HG02678 (cell line): ENCODE measurements around the gene RASAL2.
"Not testable (repeated sequence)": the region's sequence is repeated elsewhere in the genome, so short reads cannot be mapped to it uniquely, and the experiment has no call there.

Experiments
- ATAC-seq: cut with Tn5 transposase; IDR thresholded peaks from one replicate; pipeline ENCODE4 v1.9.1; 2021; ENCODE audit warnings: mild to moderate bottlenecking, moderate library complexity; ENCODE audit not compliant: unreplicated experiment

Gene RASAL2

DNA sequence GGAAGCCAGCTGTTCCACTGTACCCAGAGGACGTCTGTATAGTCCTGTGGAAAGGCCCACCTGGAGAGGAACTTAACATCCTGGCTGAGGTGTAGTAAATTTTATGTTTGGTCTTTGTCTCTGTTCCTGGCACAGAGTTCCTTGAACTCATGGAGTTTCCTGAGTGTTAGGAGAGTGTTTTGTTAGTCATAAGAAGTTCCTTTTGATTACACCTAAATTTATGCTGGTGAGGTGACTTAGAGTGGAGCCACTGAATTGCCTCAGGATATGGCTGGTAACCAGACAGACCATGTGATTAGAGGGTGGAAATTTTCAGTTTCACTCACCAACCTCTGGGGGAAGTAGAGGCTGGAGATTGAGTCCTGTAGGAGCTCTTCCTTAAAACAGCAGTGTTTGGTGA lies 57.9 kb downstream of the RASAL2 start:
- ATAC-seq = no peak

DNA sequence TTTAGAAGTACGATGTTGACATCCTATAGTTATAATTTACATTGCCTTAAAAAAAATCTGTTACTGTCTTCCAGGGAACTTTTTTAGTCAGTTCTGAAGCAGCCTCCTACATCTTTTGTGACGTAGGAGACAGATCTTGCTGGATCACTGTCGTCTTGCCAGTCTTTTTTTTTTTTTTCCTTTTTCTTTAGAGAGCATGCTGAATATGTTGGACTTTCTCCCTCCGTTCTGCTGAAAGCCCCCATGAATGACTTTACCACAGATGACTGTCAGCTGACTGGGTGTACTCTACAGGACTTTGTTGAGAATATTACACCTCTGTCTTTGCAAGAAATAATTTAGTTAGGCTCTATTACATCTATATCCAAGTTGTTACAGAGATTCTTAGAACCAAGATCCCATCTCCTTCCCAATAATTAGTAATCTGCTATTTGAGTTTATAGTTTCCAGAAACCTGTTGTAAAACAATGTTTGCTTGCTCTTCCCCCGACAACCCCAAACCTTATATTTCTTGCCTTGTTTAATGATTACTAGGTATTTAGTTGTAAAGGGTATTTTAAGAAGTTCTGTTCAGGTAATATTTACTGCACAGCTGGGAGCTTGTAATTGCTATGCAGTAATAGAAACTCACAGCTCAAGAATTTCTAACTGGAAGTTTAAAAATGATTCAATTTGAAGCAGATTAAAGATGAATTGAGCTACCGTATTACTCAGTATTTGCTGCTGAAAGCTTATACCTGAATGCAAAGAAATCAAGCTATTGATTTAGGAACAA lies 61.8 kb downstream of the RASAL2 start:
- no peak for ATAC-seq

DNA sequence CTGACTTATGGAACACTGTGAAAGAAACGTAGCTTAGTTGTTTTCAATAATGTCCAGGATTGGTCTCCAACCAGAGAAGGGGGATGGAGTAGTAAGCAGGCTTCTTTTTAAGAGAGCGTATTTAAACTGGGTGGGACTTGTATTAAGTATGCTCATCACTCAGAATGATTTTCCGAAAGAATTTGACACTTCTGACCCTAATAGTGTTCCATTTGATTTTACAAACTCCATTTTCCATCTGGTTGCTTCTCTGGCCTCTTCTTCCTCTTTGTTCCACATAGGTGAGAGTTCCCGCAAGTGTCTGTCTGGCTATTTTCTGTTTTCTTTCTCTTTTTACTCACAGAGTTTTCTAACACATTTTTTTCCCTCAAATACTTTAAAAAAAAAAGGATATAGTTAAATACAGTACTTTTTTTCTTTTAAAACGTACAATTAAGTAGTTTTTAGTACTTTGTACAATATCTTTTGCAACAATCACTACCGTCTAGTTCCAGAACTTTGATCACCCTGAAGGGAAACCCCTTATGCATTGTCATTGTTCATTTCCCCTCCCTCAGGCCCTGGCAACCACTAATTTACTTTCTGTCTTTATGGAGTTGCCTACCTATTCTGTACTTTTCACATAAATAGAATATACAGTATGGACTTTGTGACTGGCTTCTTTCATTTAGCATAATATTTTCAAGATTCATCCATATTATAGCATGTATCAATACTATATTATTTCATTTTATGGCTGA lies 67.0 kb downstream of the RASAL2 start:
- ATAC-seq = no peak

DNA sequence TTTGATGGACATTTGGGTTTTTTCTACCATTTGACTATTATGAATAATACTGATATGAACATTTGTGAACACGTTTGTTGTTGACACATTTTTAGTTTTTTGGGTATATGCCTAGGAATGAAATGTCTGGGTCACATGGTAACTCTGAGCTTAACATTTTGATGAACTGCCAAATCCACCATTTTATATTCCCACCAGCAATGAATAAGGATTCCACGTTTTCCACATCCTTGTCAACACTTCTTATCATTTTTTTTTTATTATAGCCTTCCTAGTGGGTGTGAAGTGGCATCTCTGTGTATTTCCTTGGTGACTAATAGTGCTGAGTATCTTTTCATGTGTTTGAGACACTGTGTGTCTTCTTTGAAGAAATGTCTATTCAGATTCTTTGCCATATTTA lies 67.6 kb downstream of the RASAL2 start:
- no peak for ATAC-seq

DNA sequence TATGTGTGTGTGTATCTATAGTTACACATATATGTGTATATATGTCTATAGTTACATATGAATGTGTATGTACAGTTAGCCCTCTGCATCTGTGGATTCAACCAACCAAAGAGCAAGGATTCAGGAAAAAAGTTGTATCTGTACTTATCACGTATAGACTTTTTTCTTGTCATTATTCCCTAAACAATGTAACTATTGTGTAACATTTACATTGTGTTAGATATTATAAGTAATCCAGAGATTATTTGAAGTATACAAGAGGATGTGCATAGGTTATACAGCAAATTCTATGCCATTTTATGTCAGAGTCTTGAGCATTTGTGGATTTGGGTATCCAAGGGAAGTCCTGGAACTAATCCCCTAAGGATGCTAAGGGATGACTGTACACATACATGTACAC lies 71.3 kb downstream of the RASAL2 start:
- ATAC-seq = no peak

DNA sequence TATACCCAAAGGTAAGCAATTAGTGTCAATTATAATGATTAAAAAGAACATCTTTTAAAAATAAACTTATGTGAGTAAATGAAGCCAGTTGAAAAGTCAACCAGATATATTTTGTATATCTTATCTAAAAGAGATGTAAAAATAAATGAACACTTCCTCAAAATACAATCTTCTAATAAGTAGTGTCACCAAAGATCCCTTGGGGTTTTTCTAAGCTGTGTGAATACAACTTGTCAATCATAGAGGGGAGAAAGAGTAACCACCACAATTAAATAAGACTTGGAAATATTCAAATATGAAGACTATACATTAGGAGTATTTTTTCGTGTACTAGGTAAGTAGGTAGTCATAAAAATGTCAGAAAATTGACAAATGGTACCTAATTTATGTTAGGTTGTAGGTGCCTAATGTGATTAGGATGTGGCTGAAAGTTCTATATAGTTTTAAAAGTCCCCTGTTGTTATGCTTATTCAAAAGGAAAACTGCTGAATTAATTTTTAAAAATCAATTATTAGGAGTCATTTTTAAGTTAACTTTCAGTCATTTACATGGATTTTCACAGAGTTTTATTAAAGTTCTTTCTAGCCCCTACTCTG lies 72.6 kb downstream of the RASAL2 start:
- no peak for ATAC-seq

DNA sequence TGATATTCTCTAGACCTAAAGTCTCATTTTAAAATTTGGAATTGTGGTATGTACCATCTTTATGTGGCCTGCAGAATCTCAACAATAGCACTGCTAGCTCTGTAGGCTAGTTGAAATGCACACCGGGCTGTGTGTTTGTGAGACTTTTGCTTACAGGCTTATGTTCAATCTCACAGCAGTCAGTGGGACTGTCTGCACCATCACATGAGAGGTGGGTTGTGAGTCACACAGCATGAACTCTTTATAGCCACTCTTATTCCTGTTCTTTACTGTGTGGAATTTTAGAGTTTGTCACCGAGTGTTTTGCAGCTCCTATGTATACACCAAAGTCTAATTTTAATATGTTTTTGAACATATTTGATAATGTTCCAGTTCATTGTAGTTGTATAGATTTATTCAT lies 74.6 kb downstream of the RASAL2 start:
- no peak for ATAC-seq

DNA sequence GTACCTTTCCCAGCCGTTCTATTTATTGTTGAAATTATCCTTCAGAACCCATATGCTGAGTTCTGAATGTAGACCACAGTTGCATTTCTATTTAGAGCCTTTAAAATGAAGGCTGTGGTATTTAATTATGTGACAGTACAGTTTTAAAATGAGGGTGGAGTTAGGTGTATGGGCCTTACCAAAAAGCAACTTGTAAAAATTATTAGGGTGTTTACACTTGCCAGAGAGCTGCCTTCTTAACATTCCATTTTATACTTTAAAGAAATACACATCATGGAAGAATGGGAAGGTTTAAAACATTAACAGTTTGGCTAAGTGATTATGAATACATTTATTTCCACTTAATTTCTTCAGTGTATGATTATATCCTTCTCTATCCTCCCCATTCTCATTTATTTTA lies 75.7 kb downstream of the RASAL2 start:
- ATAC-seq = no peak

DNA sequence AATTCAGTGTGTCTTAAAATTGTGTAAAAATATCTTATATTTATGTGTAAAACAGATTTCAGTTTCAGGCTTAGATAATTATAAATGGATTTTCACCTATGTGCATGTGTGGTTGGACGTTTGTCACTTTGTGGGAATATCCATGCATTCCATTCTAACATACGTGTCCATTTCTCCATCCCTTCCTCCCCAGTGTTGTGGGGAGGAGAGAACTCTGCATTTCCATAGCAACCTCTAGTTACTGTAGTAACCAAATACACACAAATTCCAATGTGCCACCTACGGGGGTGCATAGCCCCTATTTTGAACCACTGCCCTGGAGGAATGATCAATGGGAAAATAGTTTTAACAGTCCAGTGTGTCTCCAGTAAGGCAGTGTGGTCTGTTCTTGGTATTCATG lies 79.0 kb downstream of the RASAL2 start:
- ATAC-seq = no peak

DNA sequence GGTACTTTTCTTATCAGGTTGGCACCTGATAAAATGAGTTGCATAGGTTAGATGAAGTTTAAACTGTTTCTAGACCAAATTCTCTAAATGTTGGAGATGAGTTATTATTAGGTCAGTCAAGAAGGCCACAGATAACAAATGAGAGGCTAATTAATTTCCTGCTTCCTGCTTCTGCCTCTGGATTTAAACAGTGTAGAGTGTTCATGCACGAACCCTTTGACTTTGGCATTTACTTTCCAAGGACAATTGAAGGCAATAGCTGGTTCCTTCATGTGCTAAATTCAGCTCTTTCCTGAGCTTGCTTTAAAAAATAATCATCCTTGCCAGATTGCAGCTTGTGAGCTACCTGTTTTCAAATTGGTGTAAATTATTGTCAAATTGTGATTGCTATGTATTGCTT lies 80.6 kb downstream of the RASAL2 start:
- ATAC-seq = no peak

DNA sequence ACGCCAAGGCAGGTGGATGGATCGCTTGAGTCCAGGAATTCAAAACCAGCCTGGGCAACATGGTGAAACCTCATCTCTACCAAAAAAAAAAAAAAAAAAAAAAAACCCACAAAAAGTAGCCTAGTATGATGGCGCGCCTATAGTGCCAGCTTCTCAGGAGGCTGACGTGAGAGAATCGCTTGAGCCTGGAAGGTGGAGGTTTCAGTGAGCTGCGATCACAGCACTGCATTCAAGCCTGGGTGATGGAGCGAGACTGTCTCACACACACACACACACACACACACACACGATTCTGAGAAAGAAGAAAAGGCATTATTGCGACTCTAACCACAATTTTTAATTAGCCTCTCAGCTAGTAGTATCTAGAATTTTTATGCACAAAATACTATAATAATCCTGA lies 86.5 kb downstream of the RASAL2 start:
- no peak for ATAC-seq

DNA sequence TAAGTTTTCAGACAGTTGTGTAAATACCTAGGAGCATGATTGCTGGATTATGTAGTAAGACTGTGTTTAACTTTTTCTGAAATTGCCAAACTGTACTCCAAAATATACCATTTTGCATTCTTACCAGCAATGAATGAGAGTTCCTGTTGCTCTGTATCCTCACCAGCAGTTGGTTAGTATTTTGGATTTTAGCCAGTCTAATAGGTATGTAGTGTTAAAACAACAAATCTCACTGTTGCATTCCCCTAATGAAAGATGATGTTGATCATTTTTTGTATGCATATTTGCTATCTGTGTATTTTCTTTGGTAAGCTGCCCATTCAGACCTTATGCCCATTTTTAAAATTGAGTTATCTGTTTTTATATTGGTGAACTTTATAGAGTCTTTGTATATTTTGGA lies 89.9 kb downstream of the RASAL2 start:
- no peak for ATAC-seq

DNA sequence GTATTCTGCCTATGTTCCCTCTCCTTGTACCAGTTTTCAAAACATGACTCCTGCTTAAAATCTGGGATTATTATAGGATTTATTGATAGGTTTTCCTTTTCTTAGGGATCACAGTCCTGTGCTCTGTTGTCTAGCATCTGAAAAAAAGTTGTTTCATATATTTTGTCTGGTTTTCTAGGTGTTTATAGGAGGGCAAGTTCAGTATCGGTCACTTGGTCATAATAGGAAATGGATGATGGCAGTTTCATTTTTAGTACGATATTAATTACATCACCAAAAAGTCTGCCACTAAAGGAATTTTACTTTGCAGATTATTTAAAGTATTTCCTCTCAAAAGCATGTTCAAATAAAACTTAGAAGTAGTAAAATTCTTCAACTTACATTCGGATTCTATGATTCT lies 94.4 kb downstream of the RASAL2 start:
- ATAC-seq = no peak

DNA sequence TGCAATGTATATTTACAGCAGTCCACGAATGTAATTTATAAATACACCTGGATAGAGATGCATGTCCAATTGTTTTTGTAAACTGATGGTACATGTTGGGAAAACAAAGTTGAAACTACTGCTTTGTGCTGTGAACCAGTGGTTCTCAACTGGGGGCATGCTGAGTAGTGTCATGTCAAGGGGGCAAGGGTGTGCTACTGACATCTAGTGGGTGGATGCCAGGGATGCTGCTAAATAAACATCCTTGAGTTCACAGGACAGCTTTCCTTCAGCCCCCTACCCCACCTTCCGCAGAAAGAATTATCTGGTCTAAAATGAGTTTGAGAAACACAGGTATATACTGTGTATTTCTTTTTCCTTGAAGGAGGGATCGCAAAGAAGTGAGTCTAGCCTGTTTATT lies 95.9 kb downstream of the RASAL2 start:
- no peak for ATAC-seq

DNA sequence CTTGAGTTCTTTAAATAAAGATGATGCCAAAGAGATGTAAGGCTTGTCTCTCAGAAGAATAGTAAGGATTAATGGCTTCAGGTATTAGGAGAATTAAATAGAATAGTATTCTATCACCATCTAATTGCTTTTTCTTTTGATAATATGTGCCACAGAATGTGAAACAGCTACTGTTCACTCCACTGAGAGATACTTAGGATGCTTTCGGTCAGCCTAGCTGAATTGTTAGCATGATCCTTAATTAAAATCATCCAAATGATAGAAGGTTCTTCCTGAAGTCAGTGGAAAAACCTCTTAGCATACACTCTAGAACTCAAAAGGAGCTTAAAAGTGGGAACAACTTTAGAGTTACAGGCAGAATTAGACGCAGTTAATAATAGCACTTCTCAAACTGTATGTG lies 97.0 kb downstream of the RASAL2 start:
- no peak for ATAC-seq

DNA sequence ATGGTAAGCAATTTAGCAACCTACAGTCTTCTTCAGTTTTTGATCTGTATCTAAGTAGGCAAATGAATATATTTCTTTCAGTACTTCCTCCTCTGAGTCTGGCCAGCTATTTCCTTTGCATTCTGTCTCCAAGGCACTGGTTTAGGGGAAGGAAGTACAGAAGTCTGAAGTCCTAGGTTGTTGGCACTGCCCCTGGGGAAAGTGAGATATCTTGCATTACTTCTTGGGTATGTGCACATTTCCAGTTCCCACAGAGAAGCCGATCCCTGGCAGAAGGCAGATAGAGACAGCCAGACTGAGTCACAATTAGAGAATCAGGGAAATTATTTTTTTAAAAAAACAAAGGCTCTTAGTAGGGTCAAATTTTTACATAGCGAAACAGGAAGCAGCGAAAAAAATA lies 98.8 kb downstream of the RASAL2 start:
- ATAC-seq = no peak

DNA sequence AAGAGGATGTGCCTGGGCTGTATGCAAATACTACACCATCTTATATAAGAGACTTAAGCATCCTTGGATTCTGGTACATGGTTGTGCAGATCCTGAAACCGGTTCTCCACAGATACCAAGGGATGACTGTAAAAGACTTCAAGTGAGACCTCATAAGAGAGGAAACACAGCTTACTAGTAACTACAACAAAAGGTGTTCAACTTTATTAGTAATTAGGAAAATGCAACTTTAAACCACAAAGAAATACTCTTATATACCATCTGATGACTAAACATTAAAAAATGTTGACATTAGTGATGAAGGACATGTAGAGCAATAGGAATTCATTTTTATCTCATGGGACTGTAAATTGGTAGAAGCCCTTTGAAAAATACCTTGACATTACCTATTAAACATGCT lies 102.7 kb downstream of the RASAL2 start:
- ATAC-seq = no peak

DNA sequence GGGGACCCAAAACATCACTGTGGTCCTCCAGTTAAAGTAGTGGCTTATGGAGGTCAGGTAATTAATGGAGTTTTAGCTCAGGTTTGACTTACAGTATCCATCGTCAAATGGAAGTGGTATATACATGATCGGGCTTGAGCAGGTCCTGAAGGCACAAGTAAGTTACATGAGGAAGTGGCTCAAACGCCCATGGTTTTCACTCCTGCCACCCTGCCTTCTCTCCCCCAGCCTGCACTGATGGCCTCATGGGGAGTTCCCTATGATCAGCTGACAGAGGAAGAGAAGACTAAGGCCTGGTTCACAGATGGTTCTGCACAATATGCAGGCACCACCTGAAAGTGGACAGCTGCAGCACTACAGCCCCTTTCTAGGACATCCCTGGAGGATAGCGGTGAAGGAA lies 108.2 kb downstream of the RASAL2 start:
- not testable (repeated sequence) for ATAC-seq

DNA sequence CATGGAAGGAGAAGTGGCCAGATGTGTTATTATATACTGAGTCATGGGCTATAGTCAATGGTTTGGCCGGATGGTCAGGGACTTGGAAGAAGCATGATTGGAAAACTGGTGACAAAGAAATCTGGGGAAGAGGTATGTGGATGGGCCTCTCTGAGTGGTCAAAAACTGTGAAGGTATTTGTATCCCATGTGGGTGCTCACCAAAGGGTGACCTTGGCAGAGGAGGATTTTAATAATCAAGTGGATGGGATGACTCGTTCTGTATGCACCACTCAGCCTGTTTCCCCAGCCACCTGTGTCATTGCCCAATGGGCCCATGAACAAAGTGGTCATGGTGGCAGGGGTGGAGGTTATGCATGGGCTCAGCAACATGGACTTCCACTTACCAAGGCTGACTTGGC lies 108.6 kb downstream of the RASAL2 start:
- ATAC-seq = not testable (repeated sequence)

DNA sequence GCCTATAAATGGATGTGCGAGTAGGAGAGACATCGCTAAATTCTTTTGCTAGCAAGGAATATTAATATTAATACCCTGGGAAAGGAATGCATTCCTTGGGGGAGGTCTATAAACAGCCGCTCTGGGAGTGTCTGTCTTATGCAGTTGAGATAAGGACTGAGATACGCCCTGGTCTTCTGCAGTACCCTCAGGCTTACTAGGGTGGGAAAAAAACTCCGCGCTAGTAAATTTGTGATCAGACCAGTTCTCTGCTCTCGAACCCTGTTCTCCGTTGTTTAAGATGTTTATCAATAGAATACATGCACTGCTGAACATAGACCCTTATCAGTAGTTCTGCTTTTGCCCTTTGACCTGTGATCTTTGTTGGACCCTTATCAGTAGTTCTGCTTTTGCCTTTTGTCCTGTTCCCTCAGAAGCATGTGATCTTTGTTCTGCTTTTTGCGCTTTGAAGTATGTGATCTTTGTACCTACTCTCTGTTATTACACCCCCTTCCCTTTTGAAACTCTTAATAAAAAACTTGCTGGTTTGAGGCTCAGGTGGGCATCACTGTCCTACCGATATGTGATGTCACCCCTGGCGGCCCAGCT lies 114.5 kb downstream of the RASAL2 start:
- ATAC-seq = not testable (repeated sequence)

DNA sequence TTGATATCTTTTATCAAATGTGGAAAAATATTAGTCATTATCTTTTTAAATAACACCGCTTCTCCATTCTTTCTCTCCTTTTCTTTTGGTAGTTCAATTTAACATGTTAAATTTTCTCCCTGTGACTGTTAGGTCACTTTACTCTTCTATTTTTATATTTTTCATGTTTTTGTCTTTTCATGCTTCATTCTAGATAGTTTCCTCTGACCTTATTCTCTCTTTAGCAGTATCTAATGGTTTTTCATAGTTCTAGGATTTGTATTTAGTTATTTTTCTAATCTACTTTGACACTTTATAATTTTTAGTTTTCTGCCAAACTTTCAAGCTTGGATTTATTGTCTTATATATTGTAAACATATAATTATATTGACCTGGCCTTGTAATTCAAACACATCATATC lies 116.0 kb downstream of the RASAL2 start:
- no peak for ATAC-seq

DNA sequence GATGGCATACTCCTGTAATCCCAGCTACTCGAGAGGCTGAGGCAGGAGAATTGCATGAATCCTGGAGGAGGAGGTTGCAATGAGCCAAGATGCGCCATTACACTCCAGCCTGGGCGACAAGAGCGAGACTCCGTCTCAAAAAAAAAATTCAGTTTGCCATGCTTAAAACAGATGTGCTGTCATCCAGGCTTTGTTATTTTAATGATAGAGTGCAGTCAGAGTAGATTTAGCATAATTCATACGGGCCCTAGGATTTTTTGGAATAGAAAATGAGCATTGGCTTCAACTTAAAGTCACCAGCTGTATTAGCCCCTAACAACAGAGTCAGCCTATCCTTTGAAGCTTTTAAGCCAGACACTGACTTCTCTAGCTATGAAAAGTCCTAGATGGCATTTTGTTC lies 124.6 kb downstream of the RASAL2 start:
- ATAC-seq = no peak
